IMR-90 (cell line): ENCODE data around the gene HENMT1. TPM values are rescaled to one million over a fixed set of nuclear protein-coding genes. Genes with fewer than 3 reads are reported as not detected.

Experiments
- ATAC-seq: fragments of 200-7000 bp; cut with Tn5 transposase; 2 replicates; pipeline ENCODE4 v1.9.1; 2020; ENCODE audit warnings: low read depth, mild to moderate bottlenecking, moderate library complexity
- BruUV-seq: library from RNA; stranded (reverse); fragments of 400-500 nt; replicated peaks from 2 replicates; lab custom pipeline; 2021; lab: Mats Ljungman, UMichigan
- CTCF ChIA-PET: fragments of 300-600 bp; formaldehyde crosslinking; extraction: SDS; loops from one replicate; lab custom pipeline; 2021; ENCODE audit warnings: antibody characterized with exemption; lab: Yijun Ruan, JAX
- POLR2A ChIA-PET: fragments of 300-600 bp; sonication (Branson Sonifier 250); formaldehyde crosslinking; loops from one replicate; lab custom pipeline; 2022; ENCODE audit warnings: antibody characterized with exemption; ENCODE audit not compliant: unreplicated experiment; lab: Charles Lee
- DNase-seq: peaks from one replicate; pipeline ENCODE4 v3.0.0; 2013
- H2AFZ ChIP-seq: replicated peaks from 2 replicates; pipeline ENCODE3; 2013; ENCODE audit warnings: low read length, mild to moderate bottlenecking; ENCODE audit not compliant: poor library complexity
- H2AK5ac ChIP-seq: 2 replicates; pipeline ENCODE4 v1.6.1; 2013; ENCODE audit warnings: low read depth, low read length, inconsistent platforms
- H2AK9ac ChIP-seq: replicated peaks from 2 replicates; pipeline ENCODE3; 2013; ENCODE audit warnings: mild to moderate bottlenecking, low read depth, low read length, moderate library complexity; ENCODE audit not compliant: poor library complexity
- H2BK120ac ChIP-seq: 2 replicates; pipeline ENCODE4 v1.6.1; 2013; ENCODE audit warnings: low read depth, low read length, inconsistent platforms
- H2BK15ac ChIP-seq: 3 replicates; pipeline ENCODE4 v1.6.1; 2013; ENCODE audit warnings: low read depth, low read length, inconsistent platforms
- H2BK20ac ChIP-seq: 2 replicates; pipeline ENCODE4 v1.6.1; 2013; ENCODE audit warnings: low read depth, mild to moderate bottlenecking, inconsistent platforms, low read length, moderate library complexity
- H2BK5ac ChIP-seq: 2 replicates; pipeline ENCODE4 v1.6.1; 2013; ENCODE audit warnings: mild to moderate bottlenecking, low read depth, low read length, inconsistent platforms; ENCODE audit not compliant: poor library complexity, severe bottlenecking
- H3K14ac ChIP-seq: replicated peaks from 2 replicates; pipeline ENCODE4 v1.6.1; 2013; ENCODE audit warnings: low read depth, low read length, inconsistent platforms
- H3K18ac ChIP-seq: 2 replicates; pipeline ENCODE4 v1.6.1; 2013; ENCODE audit warnings: low read depth, low read length, control low read depth
- H3K23ac ChIP-seq: 2 replicates; pipeline ENCODE4 v1.6.1; 2013; ENCODE audit warnings: low read depth, low read length, inconsistent platforms
- H3K27ac ChIP-seq: 2 replicates; pipeline ENCODE4 v1.5.1; 2013; ENCODE audit warnings: mild to moderate bottlenecking, control low read depth, low read length; ENCODE audit not compliant: insufficient read depth
- H3K27me3 ChIP-seq: 2 replicates; pipeline ENCODE4 v1.6.1; 2013; ENCODE audit warnings: low read length; ENCODE audit not compliant: control insufficient read depth, insufficient read depth
- H3K36me3 ChIP-seq: 2 replicates; pipeline ENCODE4 v1.6.1; 2013; ENCODE audit warnings: low read length, mixed read lengths; ENCODE audit not compliant: control insufficient read depth, insufficient read depth
- H3K4ac ChIP-seq: 2 replicates; pipeline ENCODE4 v1.6.1; 2013; ENCODE audit warnings: low read depth, low read length, inconsistent platforms
- H3K4me1 ChIP-seq: 2 replicates; pipeline ENCODE4 v1.6.1; 2013; ENCODE audit warnings: low read length, mixed read lengths; ENCODE audit not compliant: control insufficient read depth, insufficient read depth
- H3K4me2 ChIP-seq: 2 replicates; pipeline ENCODE4 v1.6.1; 2013; ENCODE audit warnings: low read depth, mild to moderate bottlenecking, control low read depth, low read length, moderate library complexity
- H3K4me3 ChIP-seq: 2 replicates; pipeline ENCODE4 v1.5.1; 2013; ENCODE audit warnings: low read depth, mild to moderate bottlenecking, control low read depth, low read length, moderate library complexity; ENCODE audit not compliant: insufficient read depth
- H3K56ac ChIP-seq: 2 replicates; pipeline ENCODE4 v1.6.1; 2013; ENCODE audit warnings: low read length, inconsistent platforms; ENCODE audit not compliant: insufficient read depth; ENCODE audit errors: extremely low read depth
- H3K79me1 ChIP-seq, 2 experiments: 2 replicates each; pipeline ENCODE4 v1.6.1; 2013; ENCODE audit warnings: low read length in 2 of 2, inconsistent platforms in 1 of 2, low read depth in 1 of 2
- H3K9ac ChIP-seq: 2 replicates; pipeline ENCODE4 v1.6.1; 2013; ENCODE audit warnings: low read depth, low read length, control low read depth
- H3K9me1 ChIP-seq: 2 replicates; pipeline ENCODE4 v1.6.1; 2013; ENCODE audit warnings: low read length, inconsistent platforms; ENCODE audit not compliant: insufficient read depth
- H3K9me3 ChIP-seq: 2 replicates; pipeline ENCODE4 v1.6.1; 2013; ENCODE audit warnings: low read length; ENCODE audit not compliant: control insufficient read depth, insufficient read depth
- H4K20me1 ChIP-seq: 2 replicates; pipeline ENCODE4 v1.6.1; 2013; ENCODE audit warnings: low read length, inconsistent platforms; ENCODE audit not compliant: insufficient read depth
- H4K5ac ChIP-seq: 2 replicates; pipeline ENCODE4 v1.6.1; 2013; ENCODE audit warnings: mild to moderate bottlenecking, low read depth, low read length, control low read depth
- H4K8ac ChIP-seq, 2 experiments: 2 replicates each; pipeline ENCODE4 v1.6.1; 2013; ENCODE audit warnings: low read depth in 2 of 2, low read length in 2 of 2, control low read depth in 1 of 2, inconsistent platforms in 1 of 2
- H4K91ac ChIP-seq: 2 replicates; pipeline ENCODE4 v1.6.1; 2013; ENCODE audit warnings: low read depth, low read length, inconsistent platforms; ENCODE audit not compliant: insufficient read depth
- BHLHE40 ChIP-seq: fragments of 150-350 bp; IDR thresholded peaks from 2 replicates; pipeline ENCODE4 v1.6.1; 2016; ENCODE audit warnings: mild to moderate bottlenecking, low read depth, low read length
- FOS ChIP-seq: fragments of 150-350 bp; IDR thresholded peaks from 2 replicates; pipeline ENCODE4 v1.6.1; 2016; ENCODE audit warnings: low read depth, low read length
- MXI1 ChIP-seq: IDR thresholded peaks from 2 replicates; pipeline ENCODE4 v1.6.1; 2012; ENCODE audit warnings: low read depth, mild to moderate bottlenecking, low read length, moderate library complexity, borderline replicate concordance
- RFX5 ChIP-seq: IDR thresholded peaks from 2 replicates; pipeline ENCODE4 v1.8.0; 2012; ENCODE audit warnings: low read depth, mild to moderate bottlenecking, low read length, moderate library complexity
- WGBS, 2 experiments: methylation state at CpG; one replicate each; pipeline versions ENCODE4 v1.1.5 to v1.1.7; 2013; ENCODE audit warnings: missing lambda C conversion rate in 2 of 2; ENCODE audit not compliant: insufficient read length in 1 of 2; ENCODE audit errors: extremely low coverage in 2 of 2; 5-methylcytosine and 5-hydroxymethylcytosine counted together
- dilution Hi-C: fragments of 300-500 bp; cut with HindIII; formaldehyde crosslinking; loops from one replicate; pipeline ENCODE4 v1.14.3; 2018; ENCODE audit warnings: low sequenced_read_pairs; ENCODE audit not compliant: unreplicated experiment
- in situ Hi-C: fragments of 300-500 bp; cut with MboI; formaldehyde crosslinking; loops from 3 replicates; pipeline ENCODE4 v1.14.3; 2019; ENCODE audit warnings: low sequenced_read_pairs, inconsistent platforms, mixed read lengths
- intact Hi-C: fragments of 100-400 bp; cut with micrococcal nuclease; formaldehyde crosslinking; loops from 2 replicates; pipeline ENCODE4 v1.10.0; 2022
- polyA plus RNA-seq, 3 experiments: library from polyadenylated mRNA; depleted of rRNA; stranded (reverse); fragments of >200 nt; gene quantifications; 2 replicates each; pipeline ENCODE4 v1.2.3, GENCODE V29; 2012; ENCODE audit warnings: low replicate concordance in 1 of 3
- total RNA-seq: library from RNA; depleted of rRNA; stranded (reverse); fragments of >200 nt; gene quantifications from 2 replicates; pipeline ENCODE4 v1.2.3, GENCODE V29; 2012

HENMT1 gene
- total and polyA plus RNA-seq, 2 of the 4 experiments (the other 2 are of a cell fraction), result 0.54 to 0.67 TPM

DNA sequence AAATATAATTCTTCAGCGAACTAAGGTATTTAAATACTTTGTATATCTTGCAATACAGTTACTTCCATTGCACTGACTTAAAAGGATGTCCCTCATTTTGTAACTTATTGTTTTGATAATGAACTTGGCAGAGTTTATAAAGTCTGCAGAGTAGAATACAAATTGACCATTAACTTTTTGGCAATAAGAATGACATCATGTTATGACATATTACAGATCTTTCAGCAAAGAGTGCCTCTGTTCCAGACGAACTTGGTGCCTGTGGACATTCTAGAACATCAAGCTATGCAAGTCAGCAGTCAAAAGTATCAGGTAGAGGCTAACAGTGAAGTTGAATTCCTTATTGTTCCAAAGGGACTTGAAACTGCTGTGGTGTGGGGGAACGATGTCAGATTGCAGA is 32.9 kb downstream of the HENMT1 start:
- no peak overlapping the region for H2AFZ ChIP-seq
- CTCF ChIA-PET, result interaction anchor here (0.5 to 2.2 kb wide), 2 partner anchors 9 to 67 kb away, joined by 3 to 12 read pairs; partner anchors contain the start of gene EEIG2
- peaks cover 1% of the 10 kb centered on the region; the same call in 1 of the 2 replicates for H3K36me3 ChIP-seq
- H2AK5ac ChIP-seq, result no peak overlapping the region
- H2AK9ac ChIP-seq, result no peak overlapping the region
- no peak overlapping the region for H4K91ac ChIP-seq
- H3K9me3 ChIP-seq, result no peaks in the 10 kb centered on the region
- H3K18ac ChIP-seq, result no peak overlapping the region
- H4K20me1 ChIP-seq, result no peaks in the 10 kb centered on the region
- no peaks in the 10 kb centered on the region for H3K27me3 ChIP-seq
- no peak for TF ChIP-seq BHLHE40
- no peak for TF ChIP-seq FOS
- TF ChIP-seq MXI1, result no peak
- TF ChIP-seq RFX5, result no peak
- H2BK5ac ChIP-seq, result no peak overlapping the region
- no peak overlapping the region for H2BK120ac ChIP-seq
- H4K5ac ChIP-seq, result no peak overlapping the region
- no peak overlapping the region for H3K9ac ChIP-seq
- no peak overlapping the region for H3K4ac ChIP-seq
- no peak overlapping the region for H3K4me3 ChIP-seq
- in situ Hi-C loops, result no loop called here
- POLR2A ChIA-PET, result no interaction called here
- no peak for ATAC-seq
- no peak overlapping the region for H3K56ac ChIP-seq
- no CpG with 5 or more reads among the region's 3 CpGs for WGBS, 2 experiments
- H3K14ac ChIP-seq, result no peak overlapping the region
- BruUV-seq, result no TSS peak
- no peak overlapping the region for H3K4me2 ChIP-seq
- H2BK20ac ChIP-seq, result no peak overlapping the region
- no peak overlapping the region for H3K27ac ChIP-seq
- intact Hi-C loops, result no loop called here
- H3K9me1 ChIP-seq, result no peaks in the 10 kb centered on the region
- H2BK15ac ChIP-seq, result no peak overlapping the region
- no peaks in the 10 kb centered on the region for H3K79me1 ChIP-seq
- no peak overlapping the region for H4K8ac ChIP-seq
- H3K23ac ChIP-seq, result no peak overlapping the region
- no peak for DNase-seq
- no peaks in the 10 kb centered on the region for H3K4me1 ChIP-seq
- dilution Hi-C loops, result no loop called here
